GM18868 (cell line): ENCODE data around the gene UBE2L3.
"Not testable (repeated sequence)": the region's sequence is repeated elsewhere in the genome, so short reads cannot be mapped to it uniquely, and the experiment has no call there.

Source experiments
- ATAC-seq: cut with Tn5 transposase; IDR thresholded peaks from one replicate; pipeline ENCODE4 v1.9.1; 2021; ENCODE audit warnings: mild to moderate bottlenecking, moderate library complexity; ENCODE audit not compliant: unreplicated experiment

UBE2L3 gene

DNA sequence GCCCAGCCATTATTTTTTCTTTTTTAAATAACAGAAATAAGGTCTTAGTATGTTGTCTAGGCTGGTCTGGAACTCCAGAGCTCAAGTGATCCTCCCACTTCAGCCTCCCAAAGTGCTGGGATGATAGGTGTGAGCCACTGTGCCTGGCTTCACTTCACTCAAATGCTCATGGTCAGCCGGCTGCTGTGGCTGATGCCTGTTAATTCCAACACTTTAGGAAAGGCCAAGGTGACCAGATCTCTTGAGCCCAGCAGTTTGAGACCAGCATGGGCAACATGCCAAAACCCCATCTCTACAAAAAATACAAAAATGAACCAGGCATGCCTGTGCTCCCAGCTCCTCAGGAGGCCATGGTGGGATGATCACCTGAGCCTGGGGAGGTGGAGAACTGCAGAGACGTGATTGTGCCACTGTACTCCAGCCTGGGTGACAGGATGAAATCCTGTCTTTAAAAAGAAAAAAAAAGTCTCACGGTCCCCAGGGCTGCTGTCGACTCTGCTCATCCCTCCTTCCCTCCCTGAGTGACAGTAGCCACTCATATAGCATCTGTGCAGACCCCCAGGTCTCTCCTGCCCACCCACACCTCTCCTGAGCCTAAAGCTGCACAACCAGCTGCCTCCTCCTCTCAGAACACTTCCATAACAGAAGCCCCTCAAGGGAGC is 58.7 kb downstream of the UBE2L3 start:
- no peak for ATAC-seq

GRCh38 chr22:21626735-21627469 is 59.4 kb downstream of the UBE2L3 start:
- no peak for ATAC-seq

DNA sequence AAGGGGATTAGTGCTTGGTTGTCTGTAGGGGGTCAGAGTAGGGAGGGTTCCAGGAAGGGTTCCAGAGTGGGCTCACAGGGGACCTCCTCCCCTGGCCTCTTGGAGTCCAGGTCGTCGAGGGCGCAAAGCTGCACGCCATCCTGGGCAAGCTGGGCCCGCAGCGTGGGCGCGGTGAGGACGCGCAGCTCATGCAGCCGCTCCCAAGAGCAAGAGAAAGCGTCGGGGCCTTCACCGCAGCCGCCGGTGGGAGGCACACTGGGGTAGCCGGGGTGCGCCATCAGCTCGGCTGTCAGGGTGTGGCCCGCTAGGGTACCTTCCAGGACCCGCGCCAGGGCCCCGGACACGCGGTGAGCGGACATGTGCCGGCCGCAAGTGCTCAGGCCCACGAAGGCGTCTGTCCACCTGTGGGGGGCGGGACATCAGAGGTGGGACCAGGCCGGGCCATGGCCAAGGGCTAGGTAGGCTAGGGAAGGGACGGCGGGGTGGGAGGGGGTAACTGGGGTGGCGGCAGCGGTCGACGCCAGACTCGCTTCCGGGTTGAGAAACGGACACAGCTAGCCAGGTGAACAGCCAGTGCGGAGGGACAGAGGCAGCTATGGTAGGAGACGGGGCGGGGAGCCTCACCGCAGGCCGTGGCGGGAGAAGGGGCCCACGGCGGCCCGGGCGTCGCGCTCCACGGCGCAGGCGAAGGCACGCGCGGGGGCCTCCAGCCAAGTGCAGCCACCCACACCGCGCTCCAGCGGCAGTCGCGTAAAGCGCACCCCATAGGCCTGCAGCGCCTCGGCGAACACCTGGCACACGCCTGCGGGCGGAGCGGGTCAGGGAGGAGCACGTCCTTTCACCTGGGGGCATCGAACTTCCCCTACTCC is 61.1 kb downstream of the UBE2L3 start:
- no peak for ATAC-seq

DNA sequence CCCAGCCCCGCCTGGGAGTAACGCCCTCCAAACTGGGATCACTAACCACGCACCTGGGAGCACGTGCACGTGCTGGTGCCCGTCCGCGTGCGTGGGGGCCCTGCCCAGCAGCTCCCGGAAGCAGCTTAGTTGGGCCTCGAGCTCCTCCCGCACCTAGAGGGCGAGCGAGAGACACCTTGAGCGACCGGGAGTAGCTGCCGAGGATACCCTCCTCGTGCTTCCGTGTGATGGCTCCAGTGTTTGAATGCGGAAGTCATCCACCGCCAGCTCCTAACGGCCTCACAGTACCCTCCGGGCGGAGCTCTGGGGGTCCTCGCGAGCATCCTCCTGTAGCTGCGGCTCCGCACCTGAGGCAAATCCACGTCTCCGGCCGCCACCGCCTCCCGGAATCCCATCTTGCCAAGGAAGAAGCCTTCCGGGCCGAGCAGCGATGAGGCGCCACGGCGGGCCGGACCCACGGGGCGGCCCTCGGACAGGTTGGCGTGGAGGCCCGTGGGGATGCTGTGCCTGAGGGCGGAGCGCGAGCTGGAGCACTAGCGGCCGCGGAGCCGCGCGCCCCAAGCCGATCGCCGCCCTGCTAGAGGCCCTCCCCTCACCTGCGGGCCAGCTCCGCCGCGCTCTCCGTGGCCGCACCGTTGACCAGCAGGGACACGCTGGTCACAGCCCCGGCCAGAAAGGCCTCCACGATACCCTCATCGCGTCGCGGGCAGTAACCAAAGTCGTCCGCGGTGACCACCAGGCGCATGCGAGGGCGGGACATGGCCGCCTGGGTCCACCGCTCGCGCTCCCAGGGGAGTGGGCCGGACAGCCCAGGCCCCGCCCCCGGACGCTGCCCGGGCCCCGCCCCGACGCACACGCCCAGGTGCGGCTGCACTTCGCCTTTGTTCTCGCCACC is 62.0 kb downstream of the UBE2L3 start, which contains the start of gene YDJC:
Gene YDJC, minus strand, starts transcription at position 768 of the 895 bp plus-strand sequence. Its CDS starts 8 bp downstream, at position 760.
- ATAC-seq: peak; percentile 79

DNA sequence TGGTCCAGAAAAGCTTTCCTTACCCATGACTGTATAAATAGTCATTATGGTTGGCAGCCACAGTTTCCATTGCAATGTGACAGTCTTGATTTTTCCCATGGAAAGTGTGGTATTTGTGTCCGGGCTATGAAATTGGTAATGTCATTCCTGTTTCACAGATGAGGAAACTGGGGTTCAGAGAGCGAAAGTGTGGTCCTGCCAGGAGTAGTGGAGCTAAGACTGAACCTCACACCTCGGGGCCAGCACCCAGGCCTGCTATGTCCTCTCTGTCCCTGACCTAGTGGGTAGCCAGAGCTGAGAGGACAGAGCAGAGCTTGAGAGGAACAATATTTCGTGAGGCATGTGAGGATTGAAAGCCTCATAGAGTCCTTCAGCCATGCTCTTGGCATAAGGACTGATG is 63.5 kb downstream of the UBE2L3 start:
- ATAC-seq: no peak

DNA sequence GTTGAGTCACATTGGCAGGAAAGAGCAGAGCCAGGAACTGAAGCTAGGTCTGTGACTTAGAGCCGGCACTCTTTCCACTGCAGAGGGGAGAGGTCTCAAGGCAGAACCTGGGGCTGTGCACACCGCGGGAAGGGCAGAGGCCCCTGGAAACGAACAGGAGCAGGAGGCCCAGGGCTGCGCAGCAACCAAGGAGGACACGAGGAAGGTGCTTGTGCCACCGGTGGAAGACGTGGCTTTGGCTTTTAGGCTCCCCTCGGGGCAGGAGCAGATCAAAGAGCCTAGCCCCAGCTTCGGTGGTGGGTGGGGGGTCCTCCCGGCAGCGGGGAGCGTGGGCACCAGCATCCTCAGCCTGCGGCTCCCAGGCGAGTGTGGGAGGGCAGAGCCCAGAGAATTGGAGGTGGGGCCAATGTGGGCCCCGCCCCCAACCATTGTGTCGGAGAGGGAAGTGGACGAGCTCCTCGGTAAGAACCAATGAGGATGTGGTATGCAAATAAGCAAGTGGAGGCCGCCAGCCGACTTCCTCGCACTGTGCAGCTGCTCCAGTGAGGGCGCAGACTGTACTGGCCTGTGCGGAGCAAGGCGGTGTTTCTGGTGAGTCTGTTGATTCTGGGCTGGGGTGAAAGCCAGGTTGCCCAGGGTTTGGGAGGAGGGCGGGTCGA is 64.9 kb downstream of the UBE2L3 start, which contains the start of gene CCDC116:
Gene CCDC116, plus strand, starts transcription at position 524 of the 659 bp plus-strand sequence. CDS start 422 bp downstream, outside the sequence.
- ATAC-seq: no peak

GRCh38 chr22:21632931-21633330 is 65.4 kb downstream of the UBE2L3 start:
- ATAC-seq: no peak

- ATAC-seq: no peak
Measured at GRCh38 chr22:21633481-21633880, 66.0 kb downstream of the UBE2L3 start.

- no peak for ATAC-seq
Measured at GRCh38 chr22:21634081-21634480, 66.6 kb downstream of the UBE2L3 start.

GRCh38 chr22:21634844-21635243 is 67.3 kb downstream of the UBE2L3 start:
- ATAC-seq: no peak

GRCh38 chr22:21635771-21636510 is 68.4 kb downstream of the UBE2L3 start:
- no peak for ATAC-seq

- ATAC-seq: no peak
Measured at GRCh38 chr22:21636629-21637218, 69.2 kb downstream of the UBE2L3 start.

DNA sequence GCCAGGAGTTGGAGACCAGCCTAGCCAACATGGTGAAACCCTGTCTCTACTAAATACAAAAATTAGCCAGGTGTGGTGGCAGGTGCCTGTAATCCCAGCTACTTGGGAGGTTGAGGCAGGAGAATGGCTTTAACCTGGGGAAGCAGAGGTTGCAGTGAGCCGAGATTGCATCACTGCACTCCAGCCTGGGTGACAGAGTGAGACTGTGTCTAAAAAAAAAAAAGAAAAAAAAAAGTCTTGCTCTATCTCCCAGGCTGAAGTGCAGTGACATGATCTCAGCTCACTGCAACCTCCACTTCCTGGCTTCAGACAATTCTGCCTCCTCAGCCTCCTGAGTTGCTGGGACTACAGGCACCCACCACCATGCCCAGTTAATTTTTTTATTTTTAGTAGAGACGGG is 69.9 kb downstream of the UBE2L3 start:
- not testable (repeated sequence) for ATAC-seq

DNA sequence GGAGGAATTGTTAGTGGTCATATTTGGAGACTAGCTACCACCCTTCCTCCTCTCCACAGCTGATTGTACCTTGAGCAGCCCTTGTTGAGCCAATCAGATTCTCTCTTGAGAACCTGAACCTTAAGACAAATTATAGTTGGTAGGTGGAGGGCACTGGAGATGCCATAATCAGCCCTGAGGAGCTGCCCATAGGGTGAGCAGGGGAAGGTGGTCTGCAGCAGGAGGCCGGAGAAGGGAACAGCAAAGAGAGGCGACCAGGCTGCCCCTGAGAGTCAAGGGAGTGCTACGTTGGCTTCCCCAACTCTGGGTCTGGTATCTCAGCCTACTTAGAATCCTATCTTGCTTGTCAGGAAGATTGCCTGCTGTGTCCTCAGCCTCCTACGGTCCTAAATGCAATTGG is 71.8 kb downstream of the UBE2L3 start:
- ATAC-seq: no peak

- ATAC-seq: no peak
Measured at GRCh38 chr22:21640810-21641209, 73.3 kb downstream of the UBE2L3 start.

DNA sequence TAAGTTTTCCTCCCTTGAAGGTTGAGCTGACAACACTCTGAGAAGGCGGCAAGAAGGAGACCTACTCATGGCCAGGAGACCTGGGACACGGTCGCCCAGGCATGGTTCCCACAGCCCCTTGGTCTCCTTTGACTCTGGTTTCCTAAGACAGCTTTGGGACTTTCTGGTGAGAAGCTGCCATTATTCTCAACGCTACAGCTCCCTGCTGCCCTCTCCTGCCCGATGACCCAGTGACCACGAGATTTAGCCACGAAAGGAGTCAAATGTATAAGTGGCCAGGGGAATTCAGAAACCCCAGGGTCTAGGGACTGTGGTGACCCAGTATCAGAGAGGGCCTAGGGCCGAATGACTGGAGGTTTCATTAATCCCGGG is 73.9 kb downstream of the UBE2L3 start:
- ATAC-seq: no peak

DNA sequence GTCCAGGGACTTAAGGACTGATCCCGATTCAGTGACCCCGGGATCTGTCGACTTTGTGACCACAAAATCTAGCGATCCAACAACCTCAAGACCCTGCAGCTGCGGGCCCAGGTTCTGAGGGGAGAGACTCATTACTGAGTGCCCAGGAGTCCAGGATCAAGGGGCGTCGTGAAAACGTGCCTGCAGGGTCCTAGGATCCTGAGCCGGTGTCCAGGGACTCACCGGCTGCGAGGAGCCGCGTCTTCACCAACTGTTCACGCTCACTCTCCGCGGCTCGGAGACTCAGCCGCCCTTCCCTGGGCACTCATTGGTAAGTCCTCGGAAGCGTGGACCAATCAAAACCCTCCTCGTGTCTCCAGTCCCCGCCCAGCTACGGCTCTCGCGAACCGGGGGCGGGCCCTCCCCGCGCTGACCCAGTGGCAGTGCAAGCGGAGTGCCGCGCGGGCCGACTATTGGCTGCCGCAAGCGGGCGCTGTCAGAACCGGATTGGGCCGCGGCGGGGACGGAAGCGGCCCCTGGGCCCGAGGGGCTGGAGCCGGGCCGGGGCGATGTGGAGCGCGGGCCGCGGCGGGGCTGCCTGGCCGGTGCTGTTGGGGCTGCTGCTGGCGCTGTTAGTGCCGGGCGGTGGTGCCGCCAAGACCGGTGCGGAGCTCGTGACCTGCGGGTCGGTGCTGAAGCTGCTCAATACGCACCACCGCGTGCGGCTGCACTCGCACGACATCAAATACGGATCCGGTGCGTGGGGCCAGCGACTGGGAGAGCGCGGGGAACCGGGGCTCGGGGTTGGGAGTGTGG is 74.5 kb downstream of the UBE2L3 start, which contains the start of gene SDF2L1:
Gene SDF2L1, plus strand, starts transcription at position 514 of the 795 bp plus-strand sequence. Its CDS starts 35 bp downstream, at position 549.
- ATAC-seq: peak; percentile 94
